Glomerular visceral epithelial cell (primary cell): ENCODE results near the gene C19orf38.

Experiments used
- DNase-seq: peaks from one replicate; pipeline ENCODE4 v3.0.0-alpha.2; 2016; ENCODE audit errors: extremely low spot score

The C19orf38 gene

DNA sequence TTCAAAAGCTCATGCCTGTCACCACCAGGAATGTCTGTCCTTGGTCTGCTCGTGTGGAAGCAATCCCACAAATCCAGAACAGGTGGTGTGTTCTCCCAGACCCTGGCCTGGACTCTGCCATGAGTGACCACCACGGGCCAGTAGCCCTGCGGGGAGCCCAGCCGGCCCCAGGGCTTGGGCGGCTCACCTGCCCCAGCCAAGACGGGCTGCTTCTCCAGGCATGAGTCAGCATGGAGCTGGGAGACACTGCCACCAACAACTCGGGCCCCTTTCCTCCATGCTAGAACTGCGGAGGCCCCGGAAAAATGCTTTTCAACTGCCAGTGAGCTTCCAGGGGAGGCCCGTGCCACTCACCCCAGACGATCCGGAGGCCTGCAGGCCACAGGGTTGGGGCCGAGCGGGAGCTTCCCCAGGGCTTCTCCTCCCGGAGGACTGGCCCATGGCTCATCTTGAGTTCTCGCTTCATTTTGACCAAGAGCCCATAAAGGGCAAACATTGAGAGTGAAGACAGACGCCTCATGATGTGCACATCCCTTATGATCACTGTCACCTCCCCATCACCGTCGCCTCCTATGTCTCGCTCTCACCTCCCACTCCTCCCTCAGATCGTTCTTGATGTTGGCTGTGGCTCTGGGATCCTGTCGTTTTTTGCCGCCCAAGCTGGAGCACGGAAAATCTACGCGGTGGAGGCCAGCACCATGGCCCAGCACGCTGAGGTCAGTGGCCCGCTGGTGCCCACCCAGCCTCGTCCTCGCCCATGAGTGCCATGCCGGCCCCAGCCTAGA, 63.6 kb downstream of the C19orf38 start:
- DNase-seq = no peak

DNA sequence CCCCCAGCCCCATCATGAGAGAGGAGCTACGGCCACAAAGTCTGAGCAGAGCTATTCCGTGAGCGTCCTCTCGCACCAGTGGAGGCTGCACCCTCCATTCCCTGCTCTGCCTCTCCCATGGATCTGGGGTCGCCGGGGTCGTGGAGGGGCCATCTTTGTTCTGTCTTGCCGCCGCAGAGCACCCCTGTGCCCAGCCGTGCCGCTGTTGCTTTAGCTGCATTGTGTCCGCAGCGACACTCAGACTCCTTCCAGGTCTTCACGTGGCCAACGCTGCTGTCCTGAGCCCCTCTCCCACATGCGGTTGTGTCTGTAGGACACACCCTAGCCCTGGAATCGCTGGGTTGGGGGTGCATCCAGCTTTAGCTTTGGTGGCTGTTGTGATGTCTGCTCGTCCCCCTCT, 64.4 kb downstream of the C19orf38 start:
- DNase-seq = no peak

DNA sequence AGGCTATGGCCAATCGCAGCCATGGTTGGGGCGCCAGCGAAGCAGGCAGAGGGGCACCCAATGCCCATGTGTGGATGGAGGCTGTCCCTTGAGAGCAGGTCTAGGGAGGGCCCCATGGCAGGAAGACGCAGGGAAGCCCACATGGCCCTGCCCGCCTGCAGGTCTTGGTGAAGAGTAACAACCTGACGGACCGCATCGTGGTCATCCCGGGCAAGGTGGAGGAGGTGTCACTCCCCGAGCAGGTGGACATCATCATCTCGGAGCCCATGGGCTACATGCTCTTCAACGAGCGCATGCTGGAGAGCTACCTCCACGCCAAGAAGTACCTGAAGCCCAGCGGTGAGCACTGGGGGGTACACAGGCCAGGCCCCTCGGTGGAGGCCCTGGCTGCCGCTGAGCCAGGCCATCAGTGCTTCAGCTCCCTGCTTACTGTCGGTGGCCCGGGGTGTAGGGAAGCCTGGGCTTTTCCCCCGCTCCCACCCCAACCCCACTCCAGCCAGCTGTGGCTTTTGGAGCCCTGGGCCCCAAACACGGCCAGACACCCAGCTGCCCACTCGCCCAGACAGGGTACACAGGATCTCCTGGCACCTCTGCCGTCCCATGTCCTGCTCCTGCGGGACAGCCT, 65.6 kb downstream of the C19orf38 start:
- DNase-seq = no peak

DNA sequence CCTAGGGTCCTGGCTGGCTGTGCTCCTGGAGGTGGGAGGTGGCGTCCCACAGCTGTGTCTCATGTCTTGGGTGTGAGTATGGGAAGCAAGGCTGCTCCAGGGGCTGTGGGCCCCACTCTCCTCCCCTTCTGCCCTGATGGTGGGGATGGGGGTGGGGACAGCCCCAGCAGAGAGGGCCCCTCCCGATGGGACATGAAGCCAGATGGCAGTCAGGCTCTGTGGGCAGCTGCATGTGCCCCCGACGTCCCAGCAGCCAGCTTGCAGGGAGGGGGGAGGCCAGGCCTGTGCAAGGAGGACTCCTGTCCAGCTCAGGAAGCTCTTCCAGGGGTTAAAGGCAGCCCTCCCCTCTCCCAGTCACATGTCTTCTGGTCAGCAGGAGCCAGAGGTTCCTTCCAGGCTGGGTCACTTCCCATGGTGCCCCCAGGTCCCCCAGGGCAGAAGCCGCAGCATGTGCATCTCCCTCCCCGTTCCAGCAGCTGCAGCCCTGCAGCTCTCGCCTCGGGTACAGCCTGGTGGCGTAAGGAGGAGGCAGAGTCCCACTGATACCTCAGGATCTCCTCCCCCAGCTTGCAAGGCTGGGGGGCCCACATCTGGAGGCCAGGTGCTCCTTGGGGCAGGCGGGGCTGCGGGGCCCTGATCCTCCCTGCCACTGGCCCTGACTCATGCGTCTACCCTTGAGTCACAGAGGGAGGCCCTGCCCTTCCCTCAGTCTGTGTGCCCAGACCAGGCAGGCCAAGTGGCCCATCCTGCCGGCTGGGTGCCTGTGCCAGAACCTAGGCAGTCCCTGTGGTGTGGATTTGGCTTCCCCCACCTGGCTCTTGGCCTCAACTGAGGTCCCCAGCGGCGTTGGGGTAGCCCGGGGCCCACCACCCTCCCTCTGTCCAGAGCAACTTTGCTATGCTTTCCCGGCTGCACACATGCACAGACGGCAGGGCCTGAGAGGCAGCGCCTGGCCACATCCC, 67.2 kb downstream of the C19orf38 start:
- peak; percentile 80 for DNase-seq

DNA sequence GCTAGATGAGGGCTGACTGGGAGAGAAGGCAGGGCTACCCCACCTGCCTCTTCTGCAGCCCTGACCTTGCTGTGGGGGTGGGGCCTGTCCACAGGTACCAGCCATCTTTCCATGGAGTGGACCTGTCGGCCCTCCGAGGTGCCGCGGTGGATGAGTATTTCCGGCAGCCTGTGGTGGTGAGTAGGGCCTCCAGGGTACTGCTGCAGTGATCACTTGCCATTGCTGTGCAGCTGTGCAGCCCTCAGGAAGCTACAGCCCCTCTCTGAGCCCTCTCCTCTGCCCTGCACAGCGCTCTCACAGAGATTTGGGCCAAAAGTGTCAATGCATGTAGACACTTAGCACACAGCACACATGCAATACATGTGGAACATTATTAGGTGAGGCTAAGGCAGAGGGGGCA, 68.4 kb downstream of the C19orf38 start:
- DNase-seq = no peak

DNA sequence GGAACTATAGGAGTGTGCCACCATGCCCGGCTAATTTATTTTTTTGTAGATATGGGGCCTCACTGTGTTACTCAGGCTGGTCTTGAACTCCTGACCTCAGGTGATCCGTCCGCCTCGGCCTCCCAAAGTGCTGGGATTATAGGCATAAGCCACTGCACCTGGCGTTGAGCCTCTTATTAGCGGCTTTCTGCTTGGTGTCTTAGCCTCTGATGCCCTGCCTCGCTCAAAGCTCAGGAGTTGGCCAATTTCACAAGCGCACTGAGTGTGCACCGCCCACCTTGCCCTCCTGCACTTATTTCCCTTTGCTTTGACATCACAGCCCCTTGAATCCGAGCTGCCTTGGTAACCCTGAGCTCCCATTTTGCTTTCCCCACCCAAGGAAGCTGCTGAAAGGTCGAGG, 70.1 kb downstream of the C19orf38 start:
- DNase-seq = no peak
